KMS-11 (cell line): ENCODE results near the gene STXBP6.

Experiments used
- H2AFZ ChIP-seq: fragments of 200-600 bp; sonication (generic); 2 replicates; pipeline ENCODE4 v1.6.1; 2016; ENCODE audit warnings: antibody characterized with exemption, mixed run types, low read depth
- H3K27ac ChIP-seq: fragments of 200-600 bp; sonication (generic); 2 replicates; pipeline ENCODE4 v1.6.1; 2016; ENCODE audit warnings: mild to moderate bottlenecking, mixed run types
- H3K27me3 ChIP-seq: fragments of 200-600 bp; sonication (generic); 2 replicates; pipeline ENCODE4 v1.6.1; 2017; ENCODE audit warnings: mild to moderate bottlenecking, low read depth, mixed run types, moderate library complexity; ENCODE audit not compliant: insufficient read depth
- H3K36me3 ChIP-seq: fragments of 200-600 bp; sonication (generic); 2 replicates; pipeline ENCODE4 v1.6.1; 2017; ENCODE audit warnings: mild to moderate bottlenecking, mixed run types; ENCODE audit not compliant: insufficient read depth
- H3K4me1 ChIP-seq: fragments of 200-600 bp; sonication (generic); 2 replicates; pipeline ENCODE4 v1.6.1; 2016; ENCODE audit warnings: mild to moderate bottlenecking, low read depth, mixed run types; ENCODE audit not compliant: poor library complexity, severe bottlenecking
- H3K4me2 ChIP-seq: fragments of 200-600 bp; sonication (generic); 2 replicates; pipeline ENCODE4 v1.7.0; 2016; ENCODE audit warnings: mild to moderate bottlenecking, mixed run types
- H3K4me3 ChIP-seq: fragments of 200-600 bp; sonication (generic); IDR thresholded peaks from 2 replicates; pipeline ENCODE4 v1.6.1; 2017; ENCODE audit warnings: low read depth, low read length, mixed read lengths; ENCODE audit not compliant: insufficient read depth
- H3K79me2 ChIP-seq: fragments of 200-600 bp; sonication (generic); 2 replicates; pipeline ENCODE4 v1.6.1; 2016; ENCODE audit warnings: low read depth, mixed run types; ENCODE audit not compliant: insufficient read depth
- H3K9ac ChIP-seq: fragments of 200-600 bp; sonication (generic); 2 replicates; pipeline ENCODE4 v1.6.1; 2016; ENCODE audit warnings: mild to moderate bottlenecking, mixed run types
- H4K20me1 ChIP-seq: fragments of 200-600 bp; sonication (generic); 2 replicates; pipeline ENCODE4 v1.6.1; 2016; ENCODE audit warnings: mild to moderate bottlenecking, mixed run types; ENCODE audit not compliant: insufficient read depth
- CTCF ChIP-seq: fragments of 200-600 bp; sonication (generic); conservative IDR thresholded peaks from 2 replicates; pipeline ENCODE4 v1.6.1; 2017; ENCODE audit warnings: low read depth, mild to moderate bottlenecking, antibody characterized with exemption, low read length, moderate library complexity, mixed read lengths

Gene STXBP6

GRCh38 chr14:24851837-24852236 lies 198.1 kb downstream of the STXBP6 start:
- Histone ChIP-seq H3K4me2 (no peak overlapping the region), H3K4me3 (no peak overlapping the region), H3K27ac (no peak overlapping the region), H3K27me3 (no peaks in the 10 kb centered on the region), H3K4me1 (no peaks in the 10 kb centered on the region), H2AFZ (no peak overlapping the region), H4K20me1 (no peaks in the 10 kb centered on the region), H3K79me2 (no peaks in the 10 kb centered on the region), H3K36me3 (no peaks in the 10 kb centered on the region), H3K9ac (no peak overlapping the region)
- no peak for TF ChIP-seq CTCF

GRCh38 chr14:24851406-24851805 lies 198.5 kb downstream of the STXBP6 start:
- Histone ChIP-seq H3K27me3 (no peaks in the 10 kb centered on the region), H3K4me3 (no peak overlapping the region), H4K20me1 (no peaks in the 10 kb centered on the region), H3K9ac (no peak overlapping the region), H3K36me3 (no peaks in the 10 kb centered on the region), H2AFZ (no peak overlapping the region), H3K4me1 (no peaks in the 10 kb centered on the region), H3K4me2 (no peak overlapping the region), H3K79me2 (no peaks in the 10 kb centered on the region), H3K27ac (no peak overlapping the region)
- no peak for TF ChIP-seq CTCF

GRCh38 chr14:24850072-24850471 lies 199.9 kb downstream of the STXBP6 start:
- Histone ChIP-seq H3K27ac (no peak overlapping the region), H3K4me2 (no peak overlapping the region), H3K27me3 (no peaks in the 10 kb centered on the region), H4K20me1 (no peaks in the 10 kb centered on the region), H2AFZ (no peak overlapping the region), H3K4me3 (no peak overlapping the region), H3K9ac (no peak overlapping the region), H3K79me2 (no peaks in the 10 kb centered on the region), H3K36me3 (no peaks in the 10 kb centered on the region), H3K4me1 (no peaks in the 10 kb centered on the region)
- no peak for TF ChIP-seq CTCF

- Histone ChIP-seq H3K79me2 (no peaks in the 10 kb centered on the region), H3K4me2 (no peak overlapping the region), H3K9ac (no peak overlapping the region), H3K4me1 (no peaks in the 10 kb centered on the region), H4K20me1 (no peaks in the 10 kb centered on the region), H3K36me3 (no peaks in the 10 kb centered on the region), H2AFZ (no peak overlapping the region), H3K27me3 (no peaks in the 10 kb centered on the region), H3K4me3 (no peak overlapping the region), H3K27ac (no peak overlapping the region)
- no peak for TF ChIP-seq CTCF
Observed at GRCh38 chr14:24849471-24849870, 200.5 kb downstream of the STXBP6 start.
